ENCODE results near the gene LIF.

GRCh38 chr22:30228509-30229359 is 17.8 kb downstream of the LIF start:
- TF ChIP-seq POLR2A (IDR thresholded peaks at IDR 0.05) (no peak), POLR2AphosphoS5 (IDR thresholded peaks at IDR 0.05) (no peak), EP300 (IDR thresholded peaks at IDR 0.05; ENCODE audit: low read depth) (no peak)
- TF ChIP-seq, protein P1, sequence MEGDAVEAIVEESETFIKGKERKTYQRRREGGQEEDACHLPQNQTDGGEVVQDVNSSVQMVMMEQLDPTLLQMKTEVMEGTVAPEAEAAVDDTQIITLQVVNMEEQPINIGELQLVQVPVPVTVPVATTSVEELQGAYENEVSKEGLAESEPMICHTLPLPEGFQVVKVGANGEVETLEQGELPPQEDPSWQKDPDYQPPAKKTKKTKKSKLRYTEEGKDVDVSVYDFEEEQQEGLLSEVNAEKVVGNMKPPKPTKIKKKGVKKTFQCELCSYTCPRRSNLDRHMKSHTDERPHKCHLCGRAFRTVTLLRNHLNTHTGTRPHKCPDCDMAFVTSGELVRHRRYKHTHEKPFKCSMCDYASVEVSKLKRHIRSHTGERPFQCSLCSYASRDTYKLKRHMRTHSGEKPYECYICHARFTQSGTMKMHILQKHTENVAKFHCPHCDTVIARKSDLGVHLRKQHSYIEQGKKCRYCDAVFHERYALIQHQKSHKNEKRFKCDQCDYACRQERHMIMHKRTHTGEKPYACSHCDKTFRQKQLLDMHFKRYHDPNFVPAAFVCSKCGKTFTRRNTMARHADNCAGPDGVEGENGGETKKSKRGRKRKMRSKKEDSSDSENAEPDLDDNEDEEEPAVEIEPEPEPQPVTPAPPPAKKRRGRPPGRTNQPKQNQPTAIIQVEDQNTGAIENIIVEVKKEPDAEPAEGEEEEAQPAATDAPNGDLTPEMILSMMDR (IDR thresholded peaks at IDR 0.05): no peak
